ENCODE measurements around the gene LRCH1.

The LRCH1 gene

DNA sequence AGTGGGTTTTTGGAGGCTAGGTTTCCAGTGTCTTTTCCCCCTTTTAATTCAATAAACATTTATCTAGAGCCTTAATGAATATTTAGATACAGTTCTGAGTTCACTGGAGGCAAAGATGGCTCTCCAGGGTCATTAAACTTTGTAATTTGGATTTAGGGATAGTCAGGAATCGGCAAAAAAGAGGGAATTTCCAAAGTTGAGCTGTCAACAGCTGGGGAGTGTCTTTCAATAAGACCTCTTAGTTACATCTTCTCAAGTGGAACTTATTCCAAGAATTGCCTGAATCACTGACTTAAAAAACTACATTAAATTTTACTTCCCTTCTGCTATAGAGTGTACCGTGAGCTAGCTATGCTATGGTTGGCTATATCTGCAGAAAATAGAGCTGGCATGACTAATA lies 2.0 kb downstream of the LRCH1 start:
- Histone ChIP-seq H3K4me1 (ENCODE audit: control insufficient read depth, insufficient read depth, low read length) (peaks cover 20% of the 10 kb centered on the region), H3K4me3 (ENCODE audit: low read length) (peak overlapping the region; percentile 65), H3K9me3 (ENCODE audit: control insufficient read depth, low read length) (no peaks in the 10 kb centered on the region), H3K36me3 (ENCODE audit: control insufficient read depth, insufficient read depth, low read length) (no peaks in the 10 kb centered on the region), H3K27me3 (ENCODE audit: control insufficient read depth, insufficient read depth, low read length) (no peaks in the 10 kb centered on the region), H3K9ac (ENCODE audit: low read length) (peak overlapping the region; percentile 93)

DNA sequence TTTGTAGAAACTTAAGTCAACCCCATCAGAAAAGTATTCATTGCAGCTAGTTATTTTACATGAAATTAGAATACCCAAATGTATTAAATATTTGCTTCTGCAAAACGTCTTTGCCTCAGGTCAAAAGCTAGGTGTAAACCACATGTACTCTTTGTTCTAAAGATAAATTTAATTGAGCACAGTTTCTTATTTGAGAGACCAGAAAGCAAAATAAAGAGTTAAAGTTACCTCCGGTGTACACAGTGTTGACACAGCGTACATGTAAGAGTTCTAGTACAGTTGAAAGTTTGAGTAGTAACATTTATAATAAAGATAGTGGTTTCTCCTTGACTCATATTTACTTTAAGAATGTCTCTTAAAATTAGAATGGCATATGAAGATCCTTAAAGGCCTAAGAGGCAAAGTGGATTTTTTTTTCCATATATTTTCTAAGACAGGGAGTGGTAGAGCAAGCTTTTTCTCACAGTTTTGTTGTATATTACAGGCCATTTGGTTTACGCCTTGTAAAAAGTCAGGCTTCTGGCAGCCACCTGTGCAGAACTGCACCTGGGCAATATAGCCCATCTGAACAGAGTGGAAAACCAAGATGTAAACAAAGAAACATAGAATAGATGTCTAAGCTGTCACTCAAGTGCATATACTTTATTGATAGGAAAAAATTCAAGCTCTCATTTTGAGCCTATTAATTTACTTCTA lies 2.9 kb downstream of the LRCH1 start:
- peaks cover 22% of the 10 kb centered on the region for H3K4me1 ChIP-seq (ENCODE audit: control insufficient read depth, insufficient read depth, low read length)

DNA sequence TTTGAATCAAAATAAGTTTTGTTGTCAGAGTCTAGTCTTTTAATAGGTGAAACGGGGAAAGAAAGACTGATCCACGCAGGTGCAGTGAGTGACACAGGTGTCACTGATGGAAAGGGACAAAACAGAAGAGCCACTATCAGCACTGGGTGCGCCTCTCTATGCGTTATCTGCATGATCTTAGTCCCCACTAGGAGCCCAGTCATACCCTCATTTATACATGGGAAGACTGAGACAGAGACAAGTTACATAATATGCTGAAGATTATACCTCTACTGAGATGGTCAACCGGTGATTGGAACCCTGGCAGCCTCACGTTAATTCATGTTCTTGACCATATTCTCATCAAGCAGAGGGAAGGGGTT lies 3.4 kb downstream of the LRCH1 start:
- H3K36me3 ChIP-seq (ENCODE audit: control insufficient read depth, insufficient read depth, low read length) = no peaks in the 10 kb centered on the region
- H3K27me3 ChIP-seq (ENCODE audit: control insufficient read depth, insufficient read depth, low read length) = no peaks in the 10 kb centered on the region
- no peaks in the 10 kb centered on the region for H3K9me3 ChIP-seq (ENCODE audit: control insufficient read depth, low read length)
- H3K4me3 ChIP-seq (ENCODE audit: low read length) = no peak overlapping the region
- peaks cover 27% of the 10 kb centered on the region for H3K4me1 ChIP-seq (ENCODE audit: control insufficient read depth, insufficient read depth, low read length)
- no peak overlapping the region for H3K9ac ChIP-seq (ENCODE audit: low read length)

More for the DNA sequence above, 2.9 kb downstream of the LRCH1 start:
- H3K4me3 ChIP-seq (ENCODE audit: low read length) = no peak overlapping the region
- H3K9me3 ChIP-seq (ENCODE audit: control insufficient read depth, low read length) = no peaks in the 10 kb centered on the region
- no peaks in the 10 kb centered on the region for H3K27me3 ChIP-seq (ENCODE audit: control insufficient read depth, insufficient read depth, low read length)
- H3K9ac ChIP-seq (ENCODE audit: low read length) = no peak overlapping the region
- H3K36me3 ChIP-seq (ENCODE audit: control insufficient read depth, insufficient read depth, low read length) = no peaks in the 10 kb centered on the region

DNA sequence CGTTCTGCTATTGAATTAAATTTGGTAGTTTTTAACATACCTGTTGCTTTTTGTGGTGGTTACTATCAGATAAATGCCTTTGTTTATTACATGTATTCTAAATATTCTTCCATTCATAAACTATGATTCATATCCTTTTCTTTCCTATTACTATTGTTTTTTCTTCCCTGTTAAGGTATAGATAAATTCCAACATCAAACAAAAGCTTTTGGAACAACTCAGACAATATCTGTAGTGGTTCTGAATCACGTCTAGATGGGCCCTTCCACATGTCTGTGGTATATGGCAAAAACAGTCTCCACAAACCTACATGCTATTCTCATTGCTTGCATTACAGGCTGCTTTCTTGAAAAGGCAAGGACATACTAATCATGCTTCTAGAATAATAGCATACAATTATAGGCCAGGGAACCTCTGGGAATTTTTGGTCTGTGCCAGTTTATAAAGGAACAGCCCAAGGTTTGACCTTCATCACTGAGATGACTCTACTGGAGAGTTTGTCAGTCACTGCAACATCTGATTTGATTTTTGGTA lies 6.4 kb downstream of the LRCH1 start:
- Histone ChIP-seq H3K9ac (ENCODE audit: low read length) (no peak overlapping the region), H3K9me3 (ENCODE audit: control insufficient read depth, low read length) (no peaks in the 10 kb centered on the region), H3K4me3 (ENCODE audit: low read length) (no peak overlapping the region), H3K36me3 (ENCODE audit: control insufficient read depth, insufficient read depth, low read length) (no peaks in the 10 kb centered on the region), H3K27me3 (ENCODE audit: control insufficient read depth, insufficient read depth, low read length) (no peaks in the 10 kb centered on the region), H3K4me1 (ENCODE audit: control insufficient read depth, insufficient read depth, low read length) (peaks cover 14% of the 10 kb centered on the region)

DNA sequence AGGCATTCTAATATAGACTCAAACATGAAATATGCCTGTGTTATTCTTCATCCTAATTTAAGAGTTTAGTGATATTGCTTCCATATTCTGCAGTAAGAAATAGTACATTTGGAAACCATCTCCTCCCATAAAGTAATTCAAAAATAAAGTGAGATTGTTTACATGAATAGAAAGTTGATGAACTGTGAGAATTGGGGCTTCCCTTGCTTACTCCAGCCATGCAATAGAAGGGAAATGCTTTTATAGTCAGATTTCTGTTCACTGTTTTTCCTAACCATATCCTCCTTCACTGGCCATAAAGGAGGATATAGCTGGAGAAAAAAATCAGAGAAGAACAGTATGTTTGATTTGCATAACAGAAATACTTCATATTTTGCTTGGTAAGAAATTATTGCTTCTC lies 7.8 kb downstream of the LRCH1 start:
- no peaks in the 10 kb centered on the region for H3K36me3 ChIP-seq (ENCODE audit: control insufficient read depth, insufficient read depth, low read length)
- H3K27me3 ChIP-seq (ENCODE audit: control insufficient read depth, insufficient read depth, low read length) = no peaks in the 10 kb centered on the region
- no peak overlapping the region for H3K4me3 ChIP-seq (ENCODE audit: low read length)
- H3K9me3 ChIP-seq (ENCODE audit: control insufficient read depth, low read length) = no peaks in the 10 kb centered on the region
- no peak overlapping the region for H3K9ac ChIP-seq (ENCODE audit: low read length)
- H3K4me1 ChIP-seq (ENCODE audit: control insufficient read depth, insufficient read depth, low read length) = peaks cover 14% of the 10 kb centered on the region

DNA sequence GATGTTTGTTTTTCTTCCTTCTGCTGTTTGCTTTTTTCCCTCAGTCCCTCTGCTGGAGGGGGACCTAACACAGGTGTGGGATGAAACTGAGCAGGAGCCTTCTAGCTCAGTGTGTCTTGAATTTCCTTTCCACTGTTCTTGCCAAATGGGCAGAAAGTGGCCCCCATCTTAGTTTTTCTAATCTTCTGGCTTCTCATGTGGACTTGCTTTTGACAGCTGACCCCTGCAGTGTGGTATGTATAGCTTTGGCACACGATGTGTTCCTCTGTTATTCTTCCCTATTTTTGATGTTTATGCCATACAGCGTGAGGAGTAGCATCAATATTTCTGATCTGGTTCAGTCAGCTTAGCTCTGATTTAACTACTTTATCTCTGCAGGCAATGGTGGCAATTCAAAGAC lies 8.3 kb downstream of the LRCH1 start:
- H3K4me1 ChIP-seq (ENCODE audit: control insufficient read depth, insufficient read depth, low read length) = peaks cover 14% of the 10 kb centered on the region

DNA sequence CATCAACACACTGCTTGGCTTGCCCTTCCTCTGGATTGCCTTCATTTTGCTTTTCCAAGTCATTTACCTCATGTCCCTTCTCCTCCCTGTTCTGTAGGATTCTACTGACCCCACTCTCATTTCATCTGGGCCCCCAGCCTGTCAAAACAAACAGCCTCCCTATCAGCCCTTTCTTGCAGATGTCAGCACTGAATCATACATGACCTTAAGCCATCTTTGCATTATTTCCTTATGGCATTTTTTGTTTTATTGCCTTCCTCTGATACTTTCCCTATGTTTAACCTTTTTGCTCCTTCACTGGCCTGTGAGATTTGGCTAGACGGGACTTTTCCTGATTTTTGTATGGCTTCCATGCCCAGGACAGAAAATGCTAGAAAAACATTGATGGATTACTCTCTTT lies 8.7 kb downstream of the LRCH1 start:
- Histone ChIP-seq H3K9me3 (ENCODE audit: control insufficient read depth, low read length) (no peaks in the 10 kb centered on the region), H3K27me3 (ENCODE audit: control insufficient read depth, insufficient read depth, low read length) (no peaks in the 10 kb centered on the region), H3K4me1 (ENCODE audit: control insufficient read depth, insufficient read depth, low read length) (peaks cover 14% of the 10 kb centered on the region), H3K36me3 (ENCODE audit: control insufficient read depth, insufficient read depth, low read length) (no peaks in the 10 kb centered on the region), H3K9ac (ENCODE audit: low read length) (no peak overlapping the region), H3K4me3 (ENCODE audit: low read length) (no peak overlapping the region)

More for the DNA sequence above, 8.3 kb downstream of the LRCH1 start:
- no peaks in the 10 kb centered on the region for H3K36me3 ChIP-seq (ENCODE audit: control insufficient read depth, insufficient read depth, low read length)
- H3K27me3 ChIP-seq (ENCODE audit: control insufficient read depth, insufficient read depth, low read length) = no peaks in the 10 kb centered on the region
- no peak overlapping the region for H3K4me3 ChIP-seq (ENCODE audit: low read length)
- no peak overlapping the region for H3K9ac ChIP-seq (ENCODE audit: low read length)
- H3K9me3 ChIP-seq (ENCODE audit: control insufficient read depth, low read length) = no peaks in the 10 kb centered on the region

DNA sequence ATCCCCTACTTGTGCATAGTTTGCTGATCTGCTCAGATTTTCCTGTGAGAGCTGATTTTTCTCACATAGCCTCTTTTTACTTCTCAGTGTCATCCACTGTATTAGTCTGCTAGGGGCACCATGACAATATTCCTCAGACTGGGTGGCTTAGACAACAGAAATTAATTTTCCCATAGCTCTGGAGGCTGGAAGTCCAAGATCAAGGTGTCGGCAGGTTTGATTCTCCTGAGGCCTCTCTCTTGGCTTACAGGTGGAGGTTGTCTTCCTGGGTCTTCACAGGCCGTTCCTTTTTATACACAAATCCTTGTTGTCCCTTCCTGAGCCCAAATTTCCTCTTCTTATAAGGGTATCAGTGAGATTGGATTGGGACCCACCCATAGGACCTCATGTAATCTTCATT lies 9.2 kb downstream of the LRCH1 start:
- Histone ChIP-seq H3K4me1 (ENCODE audit: control insufficient read depth, insufficient read depth, low read length) (peaks cover 14% of the 10 kb centered on the region), H3K9ac (ENCODE audit: low read length) (no peak overlapping the region), H3K9me3 (ENCODE audit: control insufficient read depth, low read length) (no peaks in the 10 kb centered on the region), H3K36me3 (ENCODE audit: control insufficient read depth, insufficient read depth, low read length) (no peaks in the 10 kb centered on the region), H3K27me3 (ENCODE audit: control insufficient read depth, insufficient read depth, low read length) (no peaks in the 10 kb centered on the region), H3K4me3 (ENCODE audit: low read length) (no peak overlapping the region)

DNA sequence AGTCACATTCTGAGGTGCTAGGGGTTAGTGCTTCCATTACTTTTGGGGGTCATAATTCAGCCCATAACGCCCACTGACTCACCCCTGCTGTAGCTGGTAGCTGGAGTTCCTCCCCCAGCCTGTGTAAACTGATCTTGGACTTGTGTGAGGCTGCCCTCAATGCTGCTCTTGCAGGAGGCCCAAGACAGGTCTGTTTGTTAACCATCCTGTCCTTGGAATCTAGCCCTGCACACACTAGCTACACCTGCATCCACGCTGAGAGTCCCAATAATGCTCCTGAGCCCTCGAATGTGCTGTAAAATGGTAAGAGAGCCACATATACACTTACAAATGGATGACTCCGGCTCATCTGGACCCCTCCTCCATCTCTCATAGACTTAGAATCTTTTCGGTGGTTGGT lies 9.6 kb downstream of the LRCH1 start:
- H3K9me3 ChIP-seq (ENCODE audit: control insufficient read depth, low read length) = no peaks in the 10 kb centered on the region
- H3K36me3 ChIP-seq (ENCODE audit: control insufficient read depth, insufficient read depth, low read length) = no peaks in the 10 kb centered on the region
- H3K4me1 ChIP-seq (ENCODE audit: control insufficient read depth, insufficient read depth, low read length) = peaks cover 14% of the 10 kb centered on the region
- H3K27me3 ChIP-seq (ENCODE audit: control insufficient read depth, insufficient read depth, low read length) = no peaks in the 10 kb centered on the region
- H3K4me3 ChIP-seq (ENCODE audit: low read length) = no peak overlapping the region
- no peak overlapping the region for H3K9ac ChIP-seq (ENCODE audit: low read length)

DNA sequence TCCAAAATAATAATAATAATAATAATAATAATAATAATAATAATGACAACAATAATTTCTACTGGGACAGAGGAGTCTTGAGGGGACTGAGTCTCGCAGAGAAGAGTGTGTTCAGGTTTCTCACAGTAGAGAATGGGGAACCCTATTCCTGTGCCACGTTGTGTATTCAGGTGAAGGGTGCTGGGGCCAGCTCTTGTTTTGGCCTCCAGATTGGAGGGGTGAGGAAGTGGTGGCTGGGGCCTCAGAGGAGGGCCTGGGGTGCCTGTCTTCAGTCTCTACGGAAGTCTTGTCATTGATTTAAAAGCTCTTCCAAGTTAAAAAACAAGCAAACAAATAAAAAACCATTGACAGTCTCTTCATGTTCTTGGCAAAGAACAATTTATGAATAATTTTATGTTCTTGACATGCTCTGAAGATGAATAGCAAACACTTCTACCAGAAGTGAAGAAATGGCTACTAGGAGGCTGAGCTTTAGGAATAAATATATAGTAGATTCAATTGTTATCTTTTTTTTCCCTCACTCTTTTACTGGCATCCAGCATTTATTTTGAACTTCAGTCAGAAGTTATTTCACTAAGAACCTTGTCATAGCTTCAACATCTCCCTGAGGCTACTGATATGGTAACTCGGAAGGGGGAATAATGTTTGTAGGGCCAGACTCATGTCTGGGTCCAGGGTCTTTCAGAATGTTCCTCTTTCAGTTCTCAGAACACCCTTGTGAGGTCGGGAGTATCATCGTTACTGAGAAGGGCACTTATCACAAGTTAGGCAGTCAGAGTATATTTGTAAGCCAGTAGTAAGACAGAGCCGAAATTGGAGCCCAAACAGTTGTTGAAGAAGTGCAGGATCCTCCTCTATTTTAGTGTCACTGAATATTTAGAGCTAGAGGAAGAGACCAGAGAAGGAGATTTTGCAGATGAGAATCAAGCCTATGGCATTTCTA lies 13.1 kb downstream of the LRCH1 start:
- H3K27me3 ChIP-seq (ENCODE audit: control insufficient read depth, insufficient read depth, low read length) = no peaks in the 10 kb centered on the region
- no peaks in the 10 kb centered on the region for H3K9me3 ChIP-seq (ENCODE audit: control insufficient read depth, low read length)
- no peak overlapping the region for H3K4me3 ChIP-seq (ENCODE audit: low read length)
- H3K4me1 ChIP-seq (ENCODE audit: control insufficient read depth, insufficient read depth, low read length) = peaks cover 8% of the 10 kb centered on the region
- no peaks in the 10 kb centered on the region for H3K36me3 ChIP-seq (ENCODE audit: control insufficient read depth, insufficient read depth, low read length)
- no peak overlapping the region for H3K9ac ChIP-seq (ENCODE audit: low read length)

DNA sequence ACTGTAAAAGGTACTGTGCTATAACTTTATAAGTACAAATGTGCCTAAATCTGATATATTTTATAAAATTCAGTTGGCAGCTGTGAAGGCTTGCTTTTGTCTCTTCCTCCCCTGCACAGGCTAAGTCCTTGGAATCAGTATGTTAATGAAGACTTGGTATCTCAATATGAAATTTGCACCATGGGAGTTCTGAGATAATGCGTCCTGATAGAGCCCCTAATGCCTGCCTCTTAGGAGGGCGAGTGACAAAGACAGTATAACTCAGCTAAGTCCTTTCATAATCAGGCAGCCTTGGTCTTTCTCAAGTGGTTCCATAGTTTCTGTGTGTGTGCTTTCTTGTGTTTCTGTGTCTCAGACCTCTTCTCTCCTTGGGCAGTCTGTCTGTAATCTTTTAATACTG lies 14.7 kb downstream of the LRCH1 start:
- Histone ChIP-seq H3K4me3 (ENCODE audit: low read length) (no peak overlapping the region), H3K9me3 (ENCODE audit: control insufficient read depth, low read length) (no peaks in the 10 kb centered on the region), H3K9ac (ENCODE audit: low read length) (no peak overlapping the region), H3K4me1 (ENCODE audit: control insufficient read depth, insufficient read depth, low read length) (peaks cover 19% of the 10 kb centered on the region), H3K27me3 (ENCODE audit: control insufficient read depth, insufficient read depth, low read length) (no peaks in the 10 kb centered on the region), H3K36me3 (ENCODE audit: control insufficient read depth, insufficient read depth, low read length) (no peaks in the 10 kb centered on the region)

DNA sequence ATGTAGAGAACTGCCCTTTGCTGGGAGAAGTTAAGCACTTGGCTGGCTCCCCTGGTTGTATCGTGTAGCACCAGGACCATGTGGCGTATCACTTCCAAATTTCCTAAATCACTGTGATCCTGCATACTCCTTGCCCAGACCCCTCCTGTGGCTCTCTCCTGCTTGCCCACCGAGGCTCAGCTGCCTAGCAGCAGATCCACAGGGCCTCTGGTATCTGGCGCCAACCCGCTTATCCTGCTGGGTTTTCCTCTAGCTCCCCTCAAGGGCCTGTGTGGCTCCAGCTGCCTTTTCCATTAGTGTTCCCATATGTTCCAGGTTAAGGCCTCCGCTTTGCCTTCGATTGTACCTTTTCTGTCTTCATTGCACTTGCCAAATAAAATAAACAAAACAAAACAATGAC lies 16.5 kb downstream of the LRCH1 start:
- H3K4me3 ChIP-seq (ENCODE audit: low read length) = no peak overlapping the region
- H3K4me1 ChIP-seq (ENCODE audit: control insufficient read depth, insufficient read depth, low read length) = peaks cover 19% of the 10 kb centered on the region
- H3K27me3 ChIP-seq (ENCODE audit: control insufficient read depth, insufficient read depth, low read length) = no peaks in the 10 kb centered on the region
- H3K9me3 ChIP-seq (ENCODE audit: control insufficient read depth, low read length) = no peaks in the 10 kb centered on the region
- H3K36me3 ChIP-seq (ENCODE audit: control insufficient read depth, insufficient read depth, low read length) = no peaks in the 10 kb centered on the region
- H3K9ac ChIP-seq (ENCODE audit: low read length) = no peak overlapping the region
